Activated T-helper 9 cell treated with anti-CD3 and anti-CD28 coated beads, Interleukin-2, amount 50 U/mL, for 16 hours (primary cell): ENCODE results near the gene SERPINE3.

Experiments used
- DNase-seq: peaks from one replicate; pipeline ENCODE4 v3.0.0-alpha.2; 2020; ENCODE audit warnings: low read depth

The SERPINE3 gene

GRCh38 chr13:51339354-51339753 lies at the start of gene SERPINE3:
SERPINE3 (plus strand) TSS chr13:51339691; CDS start chr13:51341092, 1,401 bp downstream.
- no peak for DNase-seq

DNA sequence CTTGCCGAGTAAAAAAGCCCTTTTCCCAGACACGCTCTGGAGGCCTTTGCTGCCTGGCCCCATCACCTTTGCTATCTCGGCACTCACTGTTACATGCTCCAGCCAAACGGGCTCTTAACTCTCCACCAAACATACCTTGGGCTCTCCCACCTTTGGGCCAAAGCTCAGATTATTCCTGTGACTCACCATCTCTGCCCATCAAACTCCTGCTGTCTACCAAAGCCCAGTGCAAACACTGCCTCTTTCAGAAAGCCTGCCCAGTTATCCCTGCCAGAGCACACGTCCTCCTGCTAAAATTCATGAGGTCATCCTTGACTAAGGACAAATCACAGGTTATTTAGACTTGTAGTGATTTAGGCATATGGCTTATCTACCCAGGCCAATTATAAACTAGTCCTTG lies 48.1 kb upstream of the SERPINE3 start:
- no peak for DNase-seq

GRCh38 chr13:51292000-51292565 lies 47.4 kb upstream of the SERPINE3 start:
- no peak for DNase-seq

- no peak for DNase-seq
Observed at GRCh38 chr13:51297556-51297955, 41.9 kb upstream of the SERPINE3 start.

GRCh38 chr13:51298812-51299211 lies 40.7 kb upstream of the SERPINE3 start:
- no peak for DNase-seq

GRCh38 chr13:51303063-51303552 lies 36.4 kb upstream of the SERPINE3 start:
- DNase-seq: no peak

DNA sequence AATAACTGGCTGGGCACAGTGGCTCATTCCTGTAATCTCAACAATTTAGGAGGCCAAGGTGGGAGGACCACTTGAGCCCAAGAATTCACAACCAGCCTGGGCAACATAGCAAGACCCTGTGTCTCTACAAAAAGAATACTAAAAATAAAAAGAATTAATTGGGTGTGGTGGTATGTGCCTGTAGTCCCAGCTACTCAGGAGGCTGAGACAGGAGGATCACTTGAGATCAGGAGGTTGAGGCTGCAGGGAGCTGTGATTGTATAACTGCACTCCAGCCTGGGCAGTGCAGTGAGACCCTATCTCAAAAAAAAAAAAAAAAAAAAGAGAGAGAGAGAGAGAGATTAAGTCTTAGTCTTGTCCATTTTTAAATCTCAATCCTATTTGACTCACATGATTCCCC lies 35.6 kb upstream of the SERPINE3 start:
- no peak for DNase-seq

GRCh38 chr13:51305271-51305967 lies 34.1 kb upstream of the SERPINE3 start:
- DNase-seq: no peak

DNA sequence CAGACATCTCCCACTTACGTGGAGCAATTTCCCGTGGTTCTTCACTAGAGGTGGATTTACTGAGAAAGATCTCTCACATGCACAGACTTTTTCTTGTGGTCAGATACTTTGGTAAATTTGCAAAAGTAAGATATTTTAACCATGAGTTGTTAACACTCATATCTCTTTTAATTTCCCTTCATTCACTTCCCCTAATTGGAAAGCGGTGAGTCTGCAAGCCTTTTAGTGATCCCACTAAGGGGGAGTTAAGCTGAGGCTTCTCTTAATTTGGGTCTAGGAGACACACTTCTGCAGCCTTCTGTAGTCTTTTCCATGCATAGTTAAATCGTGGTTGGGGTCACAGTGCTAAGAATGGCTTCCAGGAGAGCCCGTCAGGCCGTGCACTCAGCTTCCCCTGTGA lies 30.7 kb upstream of the SERPINE3 start:
- no peak for DNase-seq

- DNase-seq: no peak
Observed at GRCh38 chr13:51311231-51311630, 28.3 kb upstream of the SERPINE3 start.

GRCh38 chr13:51311957-51312520 lies 27.5 kb upstream of the SERPINE3 start:
- DNase-seq: no peak

DNA sequence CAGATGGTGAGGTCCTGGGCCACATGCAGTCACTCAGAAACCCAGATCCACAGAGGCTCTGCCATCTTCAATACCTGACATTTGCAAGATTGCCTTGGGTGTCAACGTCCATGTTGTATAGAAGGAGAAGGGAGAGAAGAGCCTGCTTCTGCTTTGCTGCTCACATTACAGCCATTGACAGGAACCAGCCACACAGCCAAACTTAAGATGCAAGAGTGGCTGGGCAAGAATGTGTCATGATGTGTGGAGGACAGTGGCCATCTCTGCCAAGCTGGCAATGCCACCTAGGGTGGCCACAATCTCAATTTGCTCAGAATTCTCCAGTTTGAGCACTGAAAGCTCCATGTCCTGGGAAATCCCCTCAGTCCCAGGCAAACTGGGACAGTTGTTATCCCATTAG lies 25.9 kb upstream of the SERPINE3 start:
- DNase-seq: no peak

DNA sequence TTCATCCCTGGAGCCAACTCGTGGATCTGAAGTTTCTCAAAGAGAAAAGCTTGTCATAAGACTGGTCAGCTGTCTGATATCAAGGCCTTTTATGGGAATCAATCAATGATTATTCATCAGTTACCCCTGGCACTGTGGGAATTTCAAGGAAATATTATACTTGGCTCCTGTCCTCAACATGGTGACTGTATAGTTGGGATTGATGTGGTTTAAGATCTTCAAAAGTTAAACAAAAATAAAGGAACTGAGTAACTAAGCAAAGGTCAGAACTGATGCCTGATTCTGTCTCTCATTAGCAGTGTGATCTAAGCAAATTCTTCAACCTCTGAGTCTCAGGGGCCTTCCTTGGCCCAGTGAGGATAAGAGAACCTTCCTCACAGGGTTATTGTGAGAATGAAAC lies 22.2 kb upstream of the SERPINE3 start:
- no peak for DNase-seq

GRCh38 chr13:51318015-51318414 lies 21.5 kb upstream of the SERPINE3 start:
- no peak for DNase-seq

DNA sequence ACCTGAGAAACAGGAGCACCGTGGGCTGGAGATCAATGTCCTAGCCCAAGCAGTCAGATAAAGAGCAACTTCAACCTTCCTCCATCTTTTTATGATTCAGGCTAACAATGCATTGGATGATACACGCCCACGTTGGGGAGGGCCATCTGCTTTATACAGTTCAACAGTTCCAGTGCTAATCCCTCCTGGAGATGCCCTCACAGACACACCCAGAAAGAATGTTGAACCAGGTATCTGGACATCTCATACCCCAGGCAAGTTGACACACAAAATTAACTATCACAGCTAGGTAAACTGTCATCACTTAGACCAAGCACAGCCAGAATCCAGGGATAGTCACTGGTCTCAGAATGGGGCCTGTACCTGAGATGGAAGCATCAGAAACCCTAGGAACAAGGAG lies 20.6 kb upstream of the SERPINE3 start:
- DNase-seq: no peak

DNA sequence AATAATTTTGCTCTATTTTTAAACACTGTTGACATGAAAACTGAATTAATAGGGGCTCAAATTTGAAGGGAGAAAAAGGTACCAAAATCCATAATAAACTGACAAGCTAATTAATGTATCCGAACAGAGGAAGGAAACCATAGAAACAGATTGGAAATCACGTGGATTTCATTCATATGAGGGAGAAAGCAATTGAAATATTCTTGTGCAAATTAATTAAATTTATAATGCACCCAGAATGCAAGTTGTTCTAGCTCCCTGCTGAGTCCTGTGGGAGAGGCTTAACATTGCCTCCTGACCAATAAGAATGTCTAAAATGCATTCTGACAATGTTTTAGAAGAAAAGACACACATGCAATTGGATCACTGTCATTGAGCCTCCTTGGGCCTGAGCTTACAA lies 17.7 kb upstream of the SERPINE3 start:
- no peak for DNase-seq

- DNase-seq: no peak
Observed at GRCh38 chr13:51322826-51323225, 16.7 kb upstream of the SERPINE3 start.

- no peak for DNase-seq
Observed at GRCh38 chr13:51323824-51324511, 15.5 kb upstream of the SERPINE3 start.

- no peak for DNase-seq
Observed at GRCh38 chr13:51324714-51325420, 14.6 kb upstream of the SERPINE3 start.

- DNase-seq: no peak
Observed at GRCh38 chr13:51325837-51326236, 13.7 kb upstream of the SERPINE3 start.

GRCh38 chr13:51326777-51327176 lies 12.7 kb upstream of the SERPINE3 start:
- no peak for DNase-seq

DNA sequence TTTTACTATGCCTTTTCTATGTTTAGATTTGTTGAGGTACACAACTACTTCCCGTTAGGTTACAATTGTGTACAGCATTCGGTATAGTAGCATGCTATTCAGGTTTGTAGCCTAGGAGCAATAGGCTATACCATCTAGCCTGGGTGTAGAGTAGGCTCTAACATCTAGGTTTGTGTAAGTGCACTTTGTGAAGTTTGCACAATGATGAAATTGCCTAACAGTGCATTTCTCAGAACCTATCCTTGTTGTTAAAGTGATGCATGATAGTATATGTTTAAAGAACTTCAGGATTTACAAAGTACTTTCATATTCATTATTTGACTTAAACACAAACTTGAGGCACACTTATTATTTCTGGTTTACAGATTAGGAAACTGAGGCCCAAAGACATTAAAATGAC lies 11.5 kb upstream of the SERPINE3 start:
- DNase-seq: no peak
